Heart right ventricle (tissue), 16 donors: Measurements from ENCODE around the gene OASL. TPM values are rescaled to one million over a fixed set of nuclear protein-coding genes. Genes with fewer than 3 reads are reported as not detected.

Experiments used
- ATAC-seq, 8 donors: fragments of 200-7000 bp; cut with Tn5 transposase; one replicate each; pipeline ENCODE4 v1.9.1; 2020; ENCODE audit warnings: mild to moderate bottlenecking in 8 of 8, moderate library complexity in 8 of 8, moderate number of reproducible peaks in 1 of 8
- DNase-seq, 2 donors: peaks; one replicate each; pipeline ENCODE4 v3.0.0-alpha.2; 2020
- H3K27ac ChIP-seq, 10 donors: fragments of 200-600 bp; sonication (generic) in 2 of 10; one replicate each; pipeline versions ENCODE4 v1.5.0 to v1.8.0; 2020 to 2022; ENCODE audit warnings: mild to moderate bottlenecking in 3 of 10
- H3K27me3 ChIP-seq, 7 donors: fragments of 200-600 bp; one replicate each; pipeline ENCODE4 v1.8.0; 2021 to 2022; ENCODE audit warnings: mild to moderate bottlenecking in 2 of 7
- H3K36me3 ChIP-seq, 9 donors: fragments of 200-600 bp; sonication (generic) in 1 of 9; one replicate each; pipeline versions ENCODE4 v1.5.0 to v1.8.0; 2020 to 2022; ENCODE audit warnings: mild to moderate bottlenecking in 2 of 9
- H3K4me1 ChIP-seq, 9 donors: fragments of 200-600 bp; sonication (generic) in 1 of 9; one replicate each; pipeline versions ENCODE4 v1.5.0 to v1.8.0; 2020 to 2022; ENCODE audit warnings: mild to moderate bottlenecking in 4 of 9
- H3K4me3 ChIP-seq, 10 donors: fragments of 200-600 bp; sonication (generic) in 2 of 10; one replicate each; pipeline versions ENCODE4 v1.5.0 to v1.8.0; 2020 to 2022; ENCODE audit warnings: mild to moderate bottlenecking in 7 of 10, moderate library complexity in 2 of 10
- H3K9me3 ChIP-seq, 11 donors: fragments of 200-600 bp in 10 of 11; sonication (generic) in 2 of 11; one replicate each; pipeline versions ENCODE4 v1.5.0 to v1.8.0; 2013 to 2022; ENCODE audit warnings: mild to moderate bottlenecking in 2 of 11, control low read depth in 1 of 11, moderate library complexity in 1 of 11
- WGBS, 2 donors: extraction: QIAGEN DNeasy Blood & Tissue Kit; methylation state at CpG; one replicate each; pipeline ENCODE4 v1.1.7; 2013; ENCODE audit warnings: inconsistent platforms in 1 of 2; 5-methylcytosine and 5-hydroxymethylcytosine counted together
- intact Hi-C, 10 donors: fragments of 100-400 bp; cut with DNase I; formaldehyde crosslinking; loops; one replicate each; pipeline versions ENCODE4 v1.11.1 to v1.14.2; 2022
- polyA plus RNA-seq, 2 donors: library from polyadenylated mRNA; stranded (reverse); fragments of 200-250 nt; gene quantifications; one replicate each; pipeline ENCODE4 v1.2.3, GENCODE V29; 2013
- total RNA-seq, 10 donors: library from RNA; stranded (reverse); fragmentation: NEBNext Ultra II Directional in 3 of 10; extraction: Animal tissue kit (Norgen Biotek cat#: 25700) in 3 of 10; gene quantifications; one replicate each; pipeline versions ENCODE4 v1.2.1 to v1.2.4, GENCODE V29; 2021 to 2023
- TF ChIP-seq, protein P1 (sequence below), 9 donors: fragments of 200-600 bp; sonication (generic) in 2 of 9; IDR thresholded peaks; one replicate each; pipeline versions ENCODE4 v1.5.0 to v1.8.0; 2021 to 2022; ENCODE audit warnings: antibody characterized with exemption in 9 of 9, mild to moderate bottlenecking in 5 of 9, moderate library complexity in 1 of 9
- donor health status: Arrhythmogenic right ventricular cardiomyopathy.
- donor health status: ischemic (EF 13 %, LVEDD 7.1; RV severe dilation, severe dysfunction).
- donor health status: healthy with polysubstance abuse.
- donor health status: DM: no; HTN: yes; CAD: no.
- donor health status: DM: no; HTN: no; CAD: no.
- donor health status: ischemic (EF 25% LVEDD 6.9; RV normal size, moderate dysfunction).
- donor health status: ischemic (EF 25% LVEDD 5.7; RV mildly dilated, moderate dysfunction).
- donor health status: healthy.
- donor health status: DM: yes; HTN: yes; CAD: no.
- donor health status: Ischemic cardiomyopathy.
- donor health status: ischemic (EF 35%, LVEDD 5.7; RV mildly dilated, moderate dysfunction).
- donor health status: nonischemic (EF 11% LVEDD 7.7; RV severe dilation, severe dysfunction).
- donor health status: DM: yes; HTN: yes; CAD: no.
- donor health status: PGD.
- donor health status: ischemic (EF 29% LVEDD 5.4; RV normal size, mild dysfunction).
- donor health status: nonischemic (EF 23%, LVEDD 6.1; RV moderate dilation, normal function).

The OASL gene
- total and polyA plus RNA-seq, 12 donors: 0.19 to 2.5 (median 0.95) TPM

- no peak overlapping the region for H3K4me3 ChIP-seq
- ATAC-seq (no peak), DNase-seq (no peak)
- no peak overlapping the region for H3K27ac ChIP-seq
- intact Hi-C loops: loop anchor here in 8 of 10 donors (10.0 kb wide), 5 partner anchors 233 to 393 kb away; partner anchors contain the start of genes ACADS (in 4 of the 8), POP5 (in 1 of the 8) and UNC119B (in 1 of the 8)
- peaks cover 0 to 5% (median 0%) of the 10 kb centered on the region in 7 donors for H3K27me3 ChIP-seq
- 90 to 92% methylated on average over 14 of the region's 14 CpGs for WGBS, 2 donors
- H3K36me3 ChIP-seq: no peaks in the 10 kb centered on the region
- H3K9me3 ChIP-seq: no peaks in the 10 kb centered on the region
- TF ChIP-seq, protein P1, sequence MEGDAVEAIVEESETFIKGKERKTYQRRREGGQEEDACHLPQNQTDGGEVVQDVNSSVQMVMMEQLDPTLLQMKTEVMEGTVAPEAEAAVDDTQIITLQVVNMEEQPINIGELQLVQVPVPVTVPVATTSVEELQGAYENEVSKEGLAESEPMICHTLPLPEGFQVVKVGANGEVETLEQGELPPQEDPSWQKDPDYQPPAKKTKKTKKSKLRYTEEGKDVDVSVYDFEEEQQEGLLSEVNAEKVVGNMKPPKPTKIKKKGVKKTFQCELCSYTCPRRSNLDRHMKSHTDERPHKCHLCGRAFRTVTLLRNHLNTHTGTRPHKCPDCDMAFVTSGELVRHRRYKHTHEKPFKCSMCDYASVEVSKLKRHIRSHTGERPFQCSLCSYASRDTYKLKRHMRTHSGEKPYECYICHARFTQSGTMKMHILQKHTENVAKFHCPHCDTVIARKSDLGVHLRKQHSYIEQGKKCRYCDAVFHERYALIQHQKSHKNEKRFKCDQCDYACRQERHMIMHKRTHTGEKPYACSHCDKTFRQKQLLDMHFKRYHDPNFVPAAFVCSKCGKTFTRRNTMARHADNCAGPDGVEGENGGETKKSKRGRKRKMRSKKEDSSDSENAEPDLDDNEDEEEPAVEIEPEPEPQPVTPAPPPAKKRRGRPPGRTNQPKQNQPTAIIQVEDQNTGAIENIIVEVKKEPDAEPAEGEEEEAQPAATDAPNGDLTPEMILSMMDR (IDR thresholded peaks at IDR 0.05): no peak
- H3K4me1 ChIP-seq: no peaks in the 10 kb centered on the region
Measured at GRCh38 chr12:120977531-120978295, 61.3 kb downstream of the OASL start.

- no peak for ATAC-seq
- Histone ChIP-seq H3K9me3 (no peaks in the 10 kb centered on the region), H3K4me1 (peaks cover 0 to 3% (median 0%) of the 10 kb centered on the region in 9 donors), H3K27ac (no peak overlapping the region), H3K36me3 (no peaks in the 10 kb centered on the region), H3K4me3 (no peak overlapping the region), H3K27me3 (no peaks in the 10 kb centered on the region)
- no peak for DNase-seq
- intact Hi-C loops: loop anchor here in 9 of 10 donors (2.0 to 10.0 kb wide), 13 partner anchors 116 to 391 kb away; partner anchors contain the start of genes ACADS (in 5 of the 9), POP5 (in 4 of the 9), CABP1 (in 1 of the 9) and UNC119B (in 1 of the 9)
- WGBS, 2 donors: 51 to 60% methylated on average over 10 of the region's 10 CpGs
- TF ChIP-seq, protein P1 (IDR thresholded peaks at IDR 0.05): no peak
Measured at GRCh38 chr12:120972870-120973543, 66.0 kb downstream of the OASL start.

- 33 to 35% methylated on average over 13 of the region's 13 CpGs for WGBS, 2 donors
- Histone ChIP-seq H3K27me3 (no peaks in the 10 kb centered on the region), H3K4me1 (peaks cover 0 to 3% (median 0%) of the 10 kb centered on the region in 9 donors), H3K9me3 (no peaks in the 10 kb centered on the region), H3K27ac (no peak overlapping the region), H3K4me3 (no peak overlapping the region), H3K36me3 (no peaks in the 10 kb centered on the region)
- intact Hi-C loops: loop anchor here (1.0 to 10.0 kb wide), 15 partner anchors 114 to 389 kb away; partner anchors contain the start of genes ACADS (in 5 of the 10), POP5 (in 4 of the 10), CABP1 (in 1 of the 10) and UNC119B (in 1 of the 10)
- DNase-seq (peak in 1 of 2 donors; percentile 34), ATAC-seq (peak; percentile 57 to 87 (median 80))
- TF ChIP-seq, protein P1 (IDR thresholded peaks at IDR 0.05): peak; percentile 44 to 83 (median 78)
Measured at GRCh38 chr12:120971299-120972180, 67.5 kb downstream of the OASL start.
